Measurements from ENCODE around the gene CCNH.

The CCNH gene

GRCh38 chr5:87360132-87360531 lies 52.6 kb downstream of the CCNH start:
- no peaks in the 10 kb centered on the region for H3K9me3 Mint-ChIP-seq
- H3K36me3 Mint-ChIP-seq (ENCODE audit: low read depth) = peaks cover 51% of the 10 kb centered on the region
- H3K27ac Mint-ChIP-seq = no peak overlapping the region
- no peaks in the 10 kb centered on the region for H3K27me3 Mint-ChIP-seq
- peaks cover 19% of the 10 kb centered on the region for H3K4me1 Mint-ChIP-seq (ENCODE audit: low read depth)
- H3K4me3 Mint-ChIP-seq = no peak overlapping the region

DNA sequence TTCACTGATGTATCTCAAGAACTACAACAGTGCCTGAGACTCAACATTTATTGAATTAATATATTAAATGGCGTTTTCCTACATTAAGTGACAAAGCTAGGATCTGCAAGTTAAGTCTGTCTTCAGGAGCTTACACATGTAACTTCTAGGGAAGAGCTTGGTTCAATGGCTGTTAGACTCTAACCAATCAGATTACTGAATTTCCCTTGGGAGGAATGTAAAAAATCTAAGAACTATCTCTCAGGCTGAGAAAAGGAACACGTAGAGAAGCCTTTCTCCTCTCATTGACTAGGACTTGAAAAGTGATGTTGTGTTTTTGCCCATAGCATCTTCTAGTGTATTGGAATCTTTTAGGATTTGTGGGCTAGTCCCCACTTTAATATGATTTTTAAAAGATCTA lies 53.6 kb downstream of the CCNH start:
- Mint-ChIP-seq H3K9me3 (no peaks in the 10 kb centered on the region), H3K4me3 (no peak overlapping the region), H3K4me1 (ENCODE audit: low read depth) (peaks cover 17% of the 10 kb centered on the region), H3K27ac (no peak overlapping the region), H3K27me3 (no peaks in the 10 kb centered on the region), H3K36me3 (ENCODE audit: low read depth) (peaks cover 51% of the 10 kb centered on the region)

DNA sequence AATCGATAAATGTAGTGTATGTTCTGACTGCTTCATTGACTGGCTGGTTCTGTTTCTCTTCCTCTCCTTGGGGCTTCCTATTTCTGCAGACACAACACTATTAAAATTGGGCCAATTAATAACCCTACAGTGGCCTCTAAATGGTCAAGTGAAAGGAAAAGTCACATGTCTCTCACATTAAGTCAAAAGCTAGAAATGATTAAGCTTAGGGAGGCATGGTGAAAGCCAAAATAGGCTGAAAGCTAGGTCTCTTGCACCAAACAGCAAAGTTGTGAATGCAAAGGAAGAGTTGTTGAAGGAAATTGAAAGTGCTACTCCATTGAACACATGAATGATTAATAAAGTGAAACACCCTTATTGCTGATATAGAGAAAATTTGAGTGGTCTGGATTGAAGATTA lies 58.2 kb downstream of the CCNH start:
- H3K4me1 Mint-ChIP-seq (ENCODE audit: low read depth) = peaks cover 12% of the 10 kb centered on the region
- H3K27ac Mint-ChIP-seq = no peak overlapping the region
- H3K36me3 Mint-ChIP-seq (ENCODE audit: low read depth) = peaks cover 49% of the 10 kb centered on the region
- H3K4me3 Mint-ChIP-seq = no peak overlapping the region
- H3K27me3 Mint-ChIP-seq = no peaks in the 10 kb centered on the region
- no peaks in the 10 kb centered on the region for H3K9me3 Mint-ChIP-seq

DNA sequence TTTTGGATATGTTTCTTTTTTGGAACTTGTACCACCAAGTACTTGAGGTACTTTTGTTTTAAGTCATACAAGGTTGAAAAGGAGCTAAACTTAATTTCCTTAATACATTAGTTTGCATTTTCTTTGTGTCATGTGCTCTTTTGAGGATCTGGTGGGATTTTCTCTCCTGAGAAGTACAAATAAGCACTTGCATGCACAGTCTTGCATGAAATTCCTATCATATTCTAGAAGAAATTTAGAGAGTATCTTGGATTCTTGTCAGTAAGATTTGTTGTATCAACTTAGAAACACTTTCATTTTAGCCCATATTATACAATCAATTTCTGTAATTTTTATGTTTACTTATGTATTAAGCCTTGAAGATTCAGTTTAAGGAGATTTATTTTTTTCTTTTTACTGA lies 64.9 kb downstream of the CCNH start:
- H3K36me3 Mint-ChIP-seq (ENCODE audit: low read depth) = peaks cover 40% of the 10 kb centered on the region
- H3K27me3 Mint-ChIP-seq = no peaks in the 10 kb centered on the region
- H3K27ac Mint-ChIP-seq = no peak overlapping the region
- peaks cover 6% of the 10 kb centered on the region for H3K9me3 Mint-ChIP-seq
- H3K4me3 Mint-ChIP-seq = no peak overlapping the region
- H3K4me1 Mint-ChIP-seq (ENCODE audit: low read depth) = peaks cover 8% of the 10 kb centered on the region

DNA sequence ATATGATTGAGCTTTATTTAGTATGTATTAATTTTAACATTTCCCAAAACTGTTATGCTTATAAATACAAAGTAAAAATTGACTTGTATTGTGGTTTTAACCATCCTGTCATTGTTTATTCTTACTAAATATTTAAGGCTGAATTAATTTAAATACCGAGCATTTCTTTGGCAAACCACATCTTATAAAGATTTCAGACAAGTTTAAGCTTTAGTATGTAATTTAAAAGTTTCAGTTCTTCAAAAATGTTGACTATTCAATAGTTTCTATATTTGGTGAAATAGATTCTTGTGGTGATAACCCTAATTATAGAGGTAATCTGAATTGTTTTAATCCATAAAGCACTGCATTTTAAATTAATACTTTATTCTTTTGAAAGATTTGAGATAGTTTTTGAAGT lies 65.5 kb downstream of the CCNH start:
- H3K4me1 Mint-ChIP-seq (ENCODE audit: low read depth) = peaks cover 8% of the 10 kb centered on the region
- no peak overlapping the region for H3K27ac Mint-ChIP-seq
- H3K9me3 Mint-ChIP-seq = peaks cover 6% of the 10 kb centered on the region
- H3K27me3 Mint-ChIP-seq = no peaks in the 10 kb centered on the region
- H3K4me3 Mint-ChIP-seq = no peak overlapping the region
- H3K36me3 Mint-ChIP-seq (ENCODE audit: low read depth) = peaks cover 44% of the 10 kb centered on the region

Data from stimulated activated naive CD8-positive, alpha-beta T cell treated with anti-CD3 and anti-CD28 coated beads, Interleukin-15, Interleukin-2, amounts not matched to agents 100 ng/mL and 50 ng/mL, for 24 hours (primary cell).